Measurements from ENCODE around the gene RNF19B. TPM values are rescaled to one million over a fixed set of nuclear protein-coding genes. Genes with fewer than 3 reads are reported as not detected.

RNF19B gene
- polyA plus RNA-seq, 2 of the 4 experiments (the other 2 are of a cell fraction): 9.9 to 22.6 TPM

GRCh38 chr1:32904797-32905196 is 59.8 kb downstream of the RNF19B start:
- no peak overlapping the region for H3K4me2 ChIP-seq
- H3K4me1 ChIP-seq: peaks cover 18% of the 10 kb centered on the region
- no peak overlapping the region for H3K27ac ChIP-seq
- FAIRE-seq: no peak
- WGBS (ENCODE audit: missing lambda C conversion rate): 48% methylated on average over 1 of the region's 2 CpGs
- ChIA-PET CTCF (interaction anchor here (0.6 to 3.7 kb wide), 7 partner anchors 11 to 505 kb away, joined by 3 to 15 read pairs (median 4); partner anchors contain the start of gene HPCA), POLR2A (interaction anchor here (0.7 kb wide), 1 partner anchor 9 kb away, joined by 3 read pairs; no protein-coding TSS in a partner anchor)
- H3K4me3 ChIP-seq: no peak overlapping the region
- TF ChIP-seq, protein P1, sequence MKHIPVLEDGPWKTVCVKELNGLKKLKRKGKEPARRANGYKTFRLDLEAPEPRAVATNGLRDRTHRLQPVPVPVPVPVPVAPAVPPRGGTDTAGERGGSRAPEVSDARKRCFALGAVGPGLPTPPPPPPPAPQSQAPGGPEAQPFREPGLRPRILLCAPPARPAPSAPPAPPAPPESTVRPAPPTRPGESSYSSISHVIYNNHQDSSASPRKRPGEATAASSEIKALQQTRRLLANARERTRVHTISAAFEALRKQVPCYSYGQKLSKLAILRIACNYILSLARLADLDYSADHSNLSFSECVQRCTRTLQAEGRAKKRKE (CRISPR knock-in tag; IDR thresholded peaks at IDR 0.05; ENCODE audit: low read depth): no peak
- H3K9me3 ChIP-seq: no peaks in the 10 kb centered on the region
- DNase-seq (ENCODE audit: low read depth in 1 of 2, low spot score in 1 of 2): no peak
- no peak for ATAC-seq

GRCh38 chr1:32903991-32904785 is 60.4 kb downstream of the RNF19B start:
- POLR2A ChIA-PET: interaction anchor here (0.7 kb wide), 1 partner anchor 10 kb away, joined by 3 read pairs; no protein-coding TSS in a partner anchor

GRCh38 chr1:32902535-32902920 is 62.1 kb downstream of the RNF19B start:
- ATAC-seq: no peak
- Histone ChIP-seq H3K4me2 (peak overlapping the region; percentile 75; the same call in 2 of the 3 replicates), H3K4me1 (peaks cover 18% of the 10 kb centered on the region), H3K4me3 (no peak overlapping the region), H3K27ac (peak overlapping the region in 1 of 2 experiments; percentile 97; a peak in 2 of 6 replicates), H3K9me3 (no peaks in the 10 kb centered on the region)
- WGBS (ENCODE audit: missing lambda C conversion rate): 100% methylated on average over 3 of the region's 6 CpGs
- no peak for DNase-seq (ENCODE audit: low read depth in 1 of 2, low spot score in 1 of 2)
- FAIRE-seq: no peak
- POLR2A ChIA-PET: no interaction called here
- CTCF ChIA-PET: interaction anchor here (2.3 kb wide), 1 partner anchor 10 kb away, joined by 11 read pairs; no protein-coding TSS in a partner anchor
- no peak for TF ChIP-seq BCL3 (IDR thresholded peaks at IDR 0.05)
- no peak for TF ChIP-seq HOXB5 (CRISPR knock-in tag; IDR thresholded peaks at IDR 0.05)
- TF ChIP-seq CBX2 (IDR thresholded peaks at IDR 0.05; ENCODE audit: borderline replicate concordance, low read depth): no peak
- no peak for TF ChIP-seq SREBF2 (IDR thresholded peaks at IDR 0.05)
- TF ChIP-seq PHF8 (IDR thresholded peaks at IDR 0.05; ENCODE audit: borderline replicate concordance, low read depth): no peak
- TF ChIP-seq REST (IDR thresholded peaks at IDR 0.05): no peak
- TF ChIP-seq EHF (CRISPR knock-in tag; IDR thresholded peaks at IDR 0.05): no peak
- no peak for TF ChIP-seq MAZ (IDR thresholded peaks at IDR 0.05; ENCODE audit: borderline replicate concordance, low read depth, low read length)
- TF ChIP-seq, protein P2, sequence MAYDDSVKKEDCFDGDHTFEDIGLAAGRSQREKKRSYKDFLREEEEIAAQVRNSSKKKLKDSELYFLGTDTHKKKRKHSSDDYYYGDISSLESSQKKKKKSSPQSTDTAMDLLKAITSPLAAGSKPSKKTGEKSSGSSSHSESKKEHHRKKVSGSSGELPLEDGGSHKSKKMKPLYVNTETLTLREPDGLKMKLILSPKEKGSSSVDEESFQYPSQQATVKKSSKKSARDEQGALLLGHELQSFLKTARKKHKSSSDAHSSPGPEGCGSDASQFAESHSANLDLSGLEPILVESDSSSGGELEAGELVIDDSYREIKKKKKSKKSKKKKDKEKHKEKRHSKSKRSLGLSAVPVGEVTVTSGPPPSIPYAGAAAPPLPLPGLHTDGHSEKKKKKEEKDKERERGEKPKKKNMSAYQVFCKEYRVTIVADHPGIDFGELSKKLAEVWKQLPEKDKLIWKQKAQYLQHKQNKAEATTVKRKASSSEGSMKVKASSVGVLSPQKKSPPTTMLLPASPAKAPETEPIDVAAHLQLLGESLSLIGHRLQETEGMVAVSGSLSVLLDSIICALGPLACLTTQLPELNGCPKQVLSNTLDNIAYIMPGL (CRISPR knock-in tag; IDR thresholded peaks at IDR 0.05; ENCODE audit: borderline replicate concordance): no peak
- no peak for TF ChIP-seq HEYL (CRISPR knock-in tag; IDR thresholded peaks at IDR 0.05)

More at GRCh38 chr1:32903991-32904785, 60.4 kb downstream of the RNF19B start:
- ATAC-seq (0 out of 6 replicates have a peak, but pooled peaks of 1 of the 2 experiments have one; percentile 14), DNase-seq (ENCODE audit: low read depth in 1 of 2, low spot score in 1 of 2) (no peak), FAIRE-seq (no peak)
- no peaks in the 10 kb centered on the region for H3K9me3 ChIP-seq
- peaks cover 18% of the 10 kb centered on the region for H3K4me1 ChIP-seq
- TF ChIP-seq PHF8 (IDR thresholded peaks at IDR 0.05; ENCODE audit: borderline replicate concordance, low read depth) (no peak), CHD2 (IDR thresholded peaks at IDR 0.05; ENCODE audit: low read length, partially characterized antibody) (no peak), CBX2 (IDR thresholded peaks at IDR 0.05; ENCODE audit: borderline replicate concordance, low read depth) (no peak), CBX8 (IDR thresholded peaks at IDR 0.05) (no peak), NR3C1 (IDR thresholded peaks at IDR 0.05) (no peak), MAX (IDR thresholded peaks at IDR 0.05) (no peak), RARB (CRISPR knock-in tag; IDR thresholded peaks at IDR 0.05) (no peak)
- peak overlapping the region; percentile 19; the same call in 1 of the 3 replicates for H3K4me2 ChIP-seq
- no peak overlapping the region for H3K4me3 ChIP-seq
- CTCF ChIA-PET: interaction anchor here (0.6 to 2.4 kb wide), 6 partner anchors 17 to 504 kb away, joined by 3 to 7 read pairs (median 4); partner anchors contain the start of gene HPCA
- 63% methylated on average over 3 of the region's 3 CpGs for WGBS (ENCODE audit: missing lambda C conversion rate)
- no peak overlapping the region for H3K27ac ChIP-seq
